HG02571 (cell line): Measurements from ENCODE around the gene PPP4C.
"Not testable (repeated sequence)": the region's sequence is repeated elsewhere in the genome, so short reads cannot be mapped to it uniquely, and the experiment has no call there.

ENCODE experiments used
- ATAC-seq: cut with Tn5 transposase; IDR thresholded peaks from one replicate; pipeline ENCODE4 v1.9.1; 2021; ENCODE audit warnings: mild to moderate bottlenecking, moderate library complexity; ENCODE audit not compliant: unreplicated experiment

The PPP4C gene

GRCh38 chr16:30122604-30123160 is 46.9 kb downstream of the PPP4C start:
- ATAC-seq = no peak

GRCh38 chr16:30124985-30125379 is 49.2 kb downstream of the PPP4C start:
- ATAC-seq = no peak

- not testable (repeated sequence) for ATAC-seq
Measured at GRCh38 chr16:30125690-30126089, 49.9 kb downstream of the PPP4C start.

- no peak for ATAC-seq
Measured at GRCh38 chr16:30127993-30128392, 52.2 kb downstream of the PPP4C start.

DNA sequence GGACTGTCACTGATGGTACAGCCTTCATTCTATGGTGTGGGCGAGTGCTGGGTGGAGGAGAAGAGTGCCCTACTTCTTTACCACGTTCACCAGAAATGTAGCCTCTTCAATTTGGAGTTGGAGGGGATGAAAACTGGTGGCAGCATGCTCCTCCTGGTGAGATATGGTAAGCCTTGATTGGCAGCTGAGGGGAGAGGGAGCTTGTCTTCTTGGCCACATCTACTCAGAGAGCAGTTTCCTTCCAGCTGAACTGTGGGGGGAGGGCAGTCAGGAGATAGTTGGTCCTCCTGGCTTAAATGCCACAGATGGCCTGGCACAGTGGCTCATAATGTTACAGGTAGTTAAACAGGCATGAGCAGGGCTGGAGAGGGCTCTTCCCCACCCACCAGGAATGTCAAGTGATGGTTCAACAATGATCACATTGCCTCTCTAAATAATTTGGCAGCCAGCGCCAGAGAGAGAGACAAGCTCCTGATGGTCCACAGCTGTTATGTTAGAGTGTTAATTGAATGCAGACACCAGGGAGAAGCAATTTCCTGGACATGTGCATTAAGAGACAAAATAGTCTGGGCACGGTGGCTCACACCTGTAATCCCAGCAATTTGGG is 56.2 kb downstream of the PPP4C start:
- no peak for ATAC-seq

DNA sequence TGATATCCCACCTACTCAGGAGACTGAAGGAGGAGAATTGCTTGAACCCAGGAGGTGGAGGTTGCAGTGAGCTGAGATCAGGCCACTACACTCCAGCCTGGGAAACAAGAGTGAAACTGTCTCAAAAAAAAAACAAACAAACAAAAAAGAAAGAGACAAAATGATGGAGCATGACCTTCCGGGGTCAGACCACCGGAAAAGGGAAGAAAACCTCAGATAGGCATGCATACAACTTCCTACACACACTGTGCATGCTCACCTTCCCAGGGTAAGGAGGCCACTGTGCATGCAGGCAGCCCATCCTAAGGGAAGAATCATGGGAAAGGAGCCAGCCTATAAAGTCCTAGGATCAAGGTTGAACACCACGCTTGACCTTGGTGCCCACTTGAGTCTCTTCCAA is 56.8 kb downstream of the PPP4C start:
- ATAC-seq = no peak
